ENCODE results near the gene DTWD1.
"Not testable (repeated sequence)": the region's sequence is repeated elsewhere in the genome, so short reads cannot be mapped to it uniquely, and the experiment has no call there.

The DTWD1 gene

GRCh38 chr15:49649987-49650386 is 29.1 kb downstream of the DTWD1 start:
- DNase-seq: no peak

- DNase-seq: no peak
Observed at GRCh38 chr15:49650676-49651075, 29.8 kb downstream of the DTWD1 start.

GRCh38 chr15:49652922-49653321 is 32.1 kb downstream of the DTWD1 start:
- no peak for DNase-seq

DNA sequence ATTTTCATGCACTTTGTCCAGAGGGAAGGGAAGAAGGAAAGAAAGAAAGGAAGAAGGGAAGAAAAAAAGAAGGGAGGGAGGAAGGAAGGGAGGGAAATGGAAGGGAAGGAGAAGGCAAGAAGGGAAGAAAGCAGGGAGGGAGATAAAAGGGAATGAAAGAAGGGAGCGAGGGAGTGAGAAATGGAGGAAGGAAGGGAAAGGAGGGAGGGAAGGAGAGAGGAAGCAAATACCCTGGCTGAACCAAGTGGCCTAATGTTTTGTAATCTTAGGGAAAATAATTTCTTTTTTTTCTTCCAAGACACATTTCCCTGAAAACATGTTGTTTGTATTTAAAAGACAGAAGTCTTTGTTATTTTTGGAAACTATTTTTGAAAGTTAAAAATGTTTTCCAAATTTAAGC is 35.9 kb downstream of the DTWD1 start:
- DNase-seq: no peak

DNA sequence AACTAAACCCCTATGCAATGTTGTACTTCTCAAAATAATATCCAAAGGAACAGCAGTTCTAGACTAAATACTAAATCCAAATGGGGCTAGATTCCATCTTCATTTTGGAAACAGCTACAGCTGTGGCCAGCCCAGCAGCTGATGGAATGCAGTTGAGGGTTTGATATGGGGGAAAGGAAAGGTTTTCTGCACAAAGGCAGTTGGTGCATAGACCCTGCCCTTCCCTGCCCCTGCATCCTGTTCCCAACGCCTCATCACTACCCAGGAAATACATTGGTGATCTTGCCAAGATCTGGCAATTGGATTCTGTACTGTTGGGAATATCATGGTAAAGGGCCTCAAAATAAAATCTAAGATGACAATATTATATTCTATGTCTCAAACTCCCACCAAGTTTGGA is 43.9 kb downstream of the DTWD1 start:
- DNase-seq: no peak

GRCh38 chr15:49666486-49666885 is 45.6 kb downstream of the DTWD1 start:
- DNase-seq: not testable (repeated sequence)

DNA sequence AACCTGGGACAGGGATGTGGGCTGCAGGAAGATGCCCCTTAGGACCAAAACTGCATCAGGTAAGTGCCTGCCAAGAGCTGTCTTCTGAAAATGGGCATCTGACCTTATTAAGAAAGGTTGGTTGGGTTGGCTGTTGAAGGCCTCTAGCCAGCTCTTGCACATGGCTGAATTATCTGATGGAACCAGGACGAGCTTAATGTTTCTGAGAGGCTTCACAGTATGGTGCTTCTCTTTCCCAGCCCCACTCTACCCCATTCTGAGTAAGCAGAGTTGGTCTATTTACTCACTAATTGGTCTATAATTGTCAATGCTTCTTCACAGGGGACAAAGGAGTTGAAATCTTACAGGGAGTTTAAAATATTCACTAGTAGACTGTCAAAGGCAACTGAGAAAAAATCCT is 48.4 kb downstream of the DTWD1 start:
- DNase-seq: no peak

GRCh38 chr15:49673861-49674260 is 53.0 kb downstream of the DTWD1 start:
- no peak for DNase-seq

DNA sequence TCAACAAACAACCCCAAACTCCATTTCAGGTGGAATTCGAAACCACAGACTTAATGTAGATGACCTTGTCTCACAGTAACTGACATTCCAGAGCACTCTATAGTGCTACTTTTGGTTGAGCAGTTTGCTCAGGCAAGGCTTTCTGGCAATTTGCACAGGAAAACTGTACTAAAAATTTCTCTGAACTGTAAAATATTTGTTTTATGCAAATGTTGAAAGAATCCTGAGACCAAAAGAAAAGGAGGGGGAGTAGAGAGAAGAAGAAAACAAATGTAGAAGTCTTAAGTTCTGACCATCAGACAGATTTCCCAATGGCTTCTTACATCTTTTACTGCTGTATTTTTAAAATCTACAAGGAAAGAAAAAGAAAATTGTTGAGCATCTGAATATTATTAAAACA is 53.5 kb downstream of the DTWD1 start:
- no peak for DNase-seq

GRCh38 chr15:49675041-49675440 is 54.2 kb downstream of the DTWD1 start:
- no peak for DNase-seq

DNA sequence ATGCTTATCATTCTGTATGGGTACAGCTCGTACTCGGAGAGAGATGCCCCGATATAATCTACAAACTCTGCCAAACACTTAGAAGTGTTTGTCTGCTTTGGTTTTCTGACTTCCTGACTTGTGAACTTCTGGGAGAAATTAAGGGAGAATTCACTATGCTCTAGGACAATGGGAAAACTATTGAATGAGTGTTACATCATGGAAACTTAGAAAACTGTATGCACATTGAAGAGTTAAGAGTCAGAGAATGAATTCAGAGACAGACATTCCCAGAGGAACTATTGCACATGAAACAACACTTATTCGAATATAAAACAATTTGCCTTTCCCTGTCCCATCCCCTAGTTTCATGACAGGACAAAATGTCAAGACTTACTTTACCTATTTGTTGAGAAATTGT is 57.8 kb downstream of the DTWD1 start:
- DNase-seq: no peak

DNA sequence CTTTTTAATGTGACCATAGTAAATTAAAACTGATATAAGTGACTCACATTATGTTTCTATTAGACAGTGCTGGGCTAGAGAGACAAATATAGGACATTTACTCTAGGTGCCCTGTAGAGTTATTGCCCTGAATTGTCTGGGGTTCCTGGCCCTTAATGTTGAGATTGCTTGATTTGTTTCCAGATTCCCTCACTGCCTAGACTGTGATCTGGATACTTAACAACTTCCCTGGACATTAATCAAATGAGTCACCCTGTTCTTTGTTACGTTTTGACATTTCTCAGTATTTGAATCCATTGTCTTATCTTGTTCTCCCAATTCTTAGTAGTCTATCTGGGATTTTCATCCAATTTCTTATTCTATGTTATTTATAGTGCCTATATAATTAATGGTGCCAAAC is 65.8 kb downstream of the DTWD1 start:
- no peak for DNase-seq

DNA sequence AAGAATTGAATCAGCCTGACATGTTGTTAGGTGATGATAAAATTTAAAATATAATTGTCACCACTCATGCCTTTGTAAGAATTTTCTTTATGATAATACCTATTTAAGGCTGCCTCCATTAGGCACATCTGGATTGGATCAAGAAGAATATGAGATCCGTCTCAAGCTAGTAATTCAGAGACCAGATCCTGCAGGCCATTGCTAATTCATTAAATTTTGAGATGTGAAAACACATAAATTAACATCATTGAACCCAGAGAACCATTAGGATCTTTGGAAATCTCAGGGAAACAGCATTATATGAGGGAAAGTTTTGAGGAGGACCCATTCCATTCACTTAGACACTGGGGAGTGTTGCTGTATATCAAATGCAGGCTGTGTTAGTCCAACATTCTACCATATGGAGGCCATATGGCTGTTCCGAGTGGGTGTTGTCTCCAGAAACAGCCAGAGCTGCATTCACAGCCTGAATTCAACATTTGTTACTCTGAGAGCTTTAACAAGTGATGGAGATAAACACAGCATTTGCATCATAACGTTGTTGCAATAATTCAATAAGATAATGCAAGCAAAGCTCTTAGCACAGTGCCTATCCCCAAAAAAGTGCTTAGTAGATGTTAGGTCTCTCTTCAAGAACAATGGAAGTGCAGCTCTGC is 67.4 kb downstream of the DTWD1 start:
- no peak for DNase-seq

DNA sequence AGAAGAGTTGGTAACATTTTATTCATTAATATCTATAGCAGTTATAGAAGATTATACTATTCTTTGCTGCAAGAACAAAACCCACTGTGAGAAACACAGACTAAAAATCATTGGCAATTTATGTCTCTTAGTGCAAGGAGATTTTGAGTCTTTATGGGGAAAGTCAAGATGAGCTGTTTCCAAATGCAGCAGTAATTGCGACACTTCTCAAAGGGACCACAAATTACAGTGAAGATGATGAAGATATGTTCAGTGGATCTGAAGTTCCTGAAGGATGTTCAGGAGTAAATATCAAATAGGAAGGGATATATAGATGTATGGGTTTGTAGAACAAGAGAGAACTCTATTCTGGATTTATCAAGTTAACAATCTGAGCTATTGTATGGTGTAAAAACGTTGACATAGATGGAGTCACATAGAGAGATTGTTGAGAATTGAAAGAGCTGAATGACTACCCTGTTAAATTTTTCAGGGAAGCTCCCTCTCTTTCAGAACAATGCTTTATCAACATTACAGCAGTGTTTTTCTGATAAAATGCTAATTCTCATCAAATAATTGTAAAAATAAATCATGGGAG is 71.8 kb downstream of the DTWD1 start:
- no peak for DNase-seq

DNA sequence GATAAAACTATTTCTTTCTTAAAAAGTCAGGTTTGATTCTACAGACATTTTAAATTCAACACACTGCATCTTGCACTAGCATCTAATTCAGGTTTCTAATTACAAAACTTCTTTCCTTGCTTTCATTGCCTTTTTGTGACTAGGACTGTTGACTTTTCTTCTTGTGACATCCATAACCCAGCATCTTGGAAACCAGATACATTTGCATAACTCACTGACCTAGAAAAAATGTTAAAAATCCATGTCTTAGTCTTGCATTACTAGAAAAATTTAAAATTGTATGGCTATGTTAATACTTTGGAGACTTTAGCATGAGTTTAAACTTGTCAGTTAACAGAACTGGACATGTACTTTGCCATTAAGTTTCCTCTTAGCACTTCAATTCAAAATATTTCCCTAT is 72.7 kb downstream of the DTWD1 start:
- no peak for DNase-seq

- DNase-seq: no peak
Observed at GRCh38 chr15:49696433-49696832, 75.6 kb downstream of the DTWD1 start.

DNA sequence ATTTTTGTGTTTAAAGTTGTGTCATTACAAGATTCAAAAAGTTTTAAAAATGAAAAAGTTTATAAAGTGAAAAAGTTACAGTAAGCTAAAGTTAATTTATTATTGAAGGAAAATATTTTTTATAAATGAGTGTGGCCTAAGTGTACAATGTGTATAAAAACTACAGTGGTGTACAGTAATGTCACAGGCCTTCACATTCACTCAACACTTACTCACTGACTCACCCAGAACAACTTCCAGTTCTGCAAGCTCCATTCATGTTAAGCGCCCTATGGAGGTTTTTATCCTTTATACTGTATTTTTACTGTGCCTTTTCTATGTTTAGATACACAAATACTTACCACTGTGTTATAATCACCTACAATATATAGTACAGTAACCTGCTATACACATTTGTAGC is 76.3 kb downstream of the DTWD1 start:
- no peak for DNase-seq

GRCh38 chr15:49702982-49703381 is 82.1 kb downstream of the DTWD1 start:
- not testable (repeated sequence) for DNase-seq

Data from Kasumi-1 (cell line).